Measurements from ENCODE around the gene ACACA. TPM values are rescaled to one million over a fixed set of nuclear protein-coding genes. Genes with fewer than 3 reads are reported as not detected.

ACACA gene
- total RNA-seq, 1 donor from 2014 or later: 145 TPM

GRCh38 chr17:37218849-37219248 lies 187.8 kb downstream of the ACACA start:
- no peaks in the 10 kb centered on the region for H3K4me1 Mint-ChIP-seq (ENCODE audit: low read depth, unreplicated experiment)
- TF ChIP-seq, protein P1, sequence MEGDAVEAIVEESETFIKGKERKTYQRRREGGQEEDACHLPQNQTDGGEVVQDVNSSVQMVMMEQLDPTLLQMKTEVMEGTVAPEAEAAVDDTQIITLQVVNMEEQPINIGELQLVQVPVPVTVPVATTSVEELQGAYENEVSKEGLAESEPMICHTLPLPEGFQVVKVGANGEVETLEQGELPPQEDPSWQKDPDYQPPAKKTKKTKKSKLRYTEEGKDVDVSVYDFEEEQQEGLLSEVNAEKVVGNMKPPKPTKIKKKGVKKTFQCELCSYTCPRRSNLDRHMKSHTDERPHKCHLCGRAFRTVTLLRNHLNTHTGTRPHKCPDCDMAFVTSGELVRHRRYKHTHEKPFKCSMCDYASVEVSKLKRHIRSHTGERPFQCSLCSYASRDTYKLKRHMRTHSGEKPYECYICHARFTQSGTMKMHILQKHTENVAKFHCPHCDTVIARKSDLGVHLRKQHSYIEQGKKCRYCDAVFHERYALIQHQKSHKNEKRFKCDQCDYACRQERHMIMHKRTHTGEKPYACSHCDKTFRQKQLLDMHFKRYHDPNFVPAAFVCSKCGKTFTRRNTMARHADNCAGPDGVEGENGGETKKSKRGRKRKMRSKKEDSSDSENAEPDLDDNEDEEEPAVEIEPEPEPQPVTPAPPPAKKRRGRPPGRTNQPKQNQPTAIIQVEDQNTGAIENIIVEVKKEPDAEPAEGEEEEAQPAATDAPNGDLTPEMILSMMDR (IDR thresholded peaks at IDR 0.05; ENCODE audit: partially characterized antibody, unreplicated experiment): no peak
- H3K27me3 Mint-ChIP-seq (ENCODE audit: unreplicated experiment): no peaks in the 10 kb centered on the region
- H3K9me3 Mint-ChIP-seq (ENCODE audit: unreplicated experiment): no peaks in the 10 kb centered on the region
- H3K36me3 Mint-ChIP-seq (ENCODE audit: unreplicated experiment): no peaks in the 10 kb centered on the region
- no peak overlapping the region for H3K27ac Mint-ChIP-seq (ENCODE audit: unreplicated experiment)
- no peak overlapping the region for H3K4me3 Mint-ChIP-seq (ENCODE audit: unreplicated experiment)
- DNase-seq: no peak

- Mint-ChIP-seq H3K36me3 (ENCODE audit: unreplicated experiment) (no peaks in the 10 kb centered on the region), H3K27me3 (ENCODE audit: unreplicated experiment) (no peaks in the 10 kb centered on the region), H3K4me3 (ENCODE audit: unreplicated experiment) (no peak overlapping the region), H3K27ac (ENCODE audit: unreplicated experiment) (no peak overlapping the region), H3K9me3 (ENCODE audit: unreplicated experiment) (no peaks in the 10 kb centered on the region), H3K4me1 (ENCODE audit: low read depth, unreplicated experiment) (peaks cover 10% of the 10 kb centered on the region)
- DNase-seq: no peak
- TF ChIP-seq, protein P1 (IDR thresholded peaks at IDR 0.05; ENCODE audit: partially characterized antibody, unreplicated experiment): no peak
Measured at GRCh38 chr17:37214416-37214815, 192.2 kb downstream of the ACACA start.

GRCh38 chr17:37213927-37214326 lies 192.7 kb downstream of the ACACA start:
- Mint-ChIP-seq H3K36me3 (ENCODE audit: unreplicated experiment) (no peaks in the 10 kb centered on the region), H3K27ac (ENCODE audit: unreplicated experiment) (no peak overlapping the region), H3K27me3 (ENCODE audit: unreplicated experiment) (no peaks in the 10 kb centered on the region), H3K4me3 (ENCODE audit: unreplicated experiment) (no peak overlapping the region), H3K4me1 (ENCODE audit: low read depth, unreplicated experiment) (peaks cover 15% of the 10 kb centered on the region), H3K9me3 (ENCODE audit: unreplicated experiment) (no peaks in the 10 kb centered on the region)
- TF ChIP-seq, protein P1 (IDR thresholded peaks at IDR 0.05; ENCODE audit: partially characterized antibody, unreplicated experiment): no peak
- DNase-seq: no peak

- TF ChIP-seq, protein P1 (IDR thresholded peaks at IDR 0.05; ENCODE audit: partially characterized antibody, unreplicated experiment): no peak
- Mint-ChIP-seq H3K27me3 (ENCODE audit: unreplicated experiment) (no peaks in the 10 kb centered on the region), H3K36me3 (ENCODE audit: unreplicated experiment) (no peaks in the 10 kb centered on the region), H3K9me3 (ENCODE audit: unreplicated experiment) (peaks cover 2% of the 10 kb centered on the region), H3K4me1 (ENCODE audit: low read depth, unreplicated experiment) (peaks cover 15% of the 10 kb centered on the region), H3K4me3 (ENCODE audit: unreplicated experiment) (no peak overlapping the region), H3K27ac (ENCODE audit: unreplicated experiment) (no peak overlapping the region)
- no peak for DNase-seq
Measured at GRCh38 chr17:37212179-37212578, 194.5 kb downstream of the ACACA start.

DNA sequence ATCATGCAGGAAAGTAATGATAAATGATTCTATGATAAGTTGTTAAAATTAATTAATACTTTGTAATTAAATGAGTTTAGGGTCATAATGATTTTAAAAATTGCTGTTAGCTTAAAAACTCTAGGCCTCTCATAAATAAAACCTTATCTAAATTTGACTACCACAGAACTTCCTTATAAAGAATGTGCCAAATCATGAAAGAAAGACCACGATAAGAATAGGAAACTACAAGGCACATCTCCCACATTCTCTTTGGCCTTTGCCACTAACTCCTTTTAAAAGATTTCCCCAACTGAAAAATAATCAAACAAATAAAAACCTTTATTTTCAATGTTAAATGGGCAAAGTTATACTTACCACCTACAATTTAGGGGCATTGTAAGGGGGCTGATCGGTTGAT lies 195.5 kb downstream of the ACACA start:
- H3K9me3 Mint-ChIP-seq (ENCODE audit: unreplicated experiment): peaks cover 2% of the 10 kb centered on the region
- no peaks in the 10 kb centered on the region for H3K27me3 Mint-ChIP-seq (ENCODE audit: unreplicated experiment)
- TF ChIP-seq, protein P1 (IDR thresholded peaks at IDR 0.05; ENCODE audit: partially characterized antibody, unreplicated experiment): no peak
- H3K27ac Mint-ChIP-seq (ENCODE audit: unreplicated experiment): no peak overlapping the region
- H3K4me1 Mint-ChIP-seq (ENCODE audit: low read depth, unreplicated experiment): peaks cover 15% of the 10 kb centered on the region
- no peak for DNase-seq
- H3K4me3 Mint-ChIP-seq (ENCODE audit: unreplicated experiment): no peak overlapping the region
- H3K36me3 Mint-ChIP-seq (ENCODE audit: unreplicated experiment): no peaks in the 10 kb centered on the region
